K562 (cell line): ENCODE results near the gene ST8SIA2. TPM values are rescaled to one million over a fixed set of nuclear protein-coding genes. Genes with fewer than 3 reads are reported as not detected.

ENCODE experiments used
- ATAC-seq: fragments of 200-7000 bp; cut with Tn5 transposase; 3 replicates; pipeline ENCODE4 v1.9.1; 2020; ENCODE audit warnings: moderate library complexity
- BruUV-seq: library from RNA; stranded (reverse); fragments of 400-500 nt; replicated peaks from 2 replicates; lab custom pipeline; 2021; lab: Mats Ljungman, UMichigan
- CTCF ChIA-PET: fragments of 300-600 bp; formaldehyde crosslinking; extraction: SDS; loops from one replicate; lab custom pipeline; 2021; ENCODE audit warnings: low intra/inter-chr PET ratio; lab: Yijun Ruan, JAX
- POLR2A ChIA-PET: fragments of 300-600, 350-650 bp; sonication (Branson Sonifier 250); formaldehyde crosslinking; extraction: SDS; loops from one replicate; lab custom pipeline; 2021; ENCODE audit warnings: antibody characterized with exemption, inconsistent platforms; lab: Yijun Ruan, JAX
- DNase-seq, 4 experiments: peaks; one replicate each; pipeline versions ENCODE4 v3.0.0 to v3.0.0-alpha.2; 2011 to 2018; ENCODE audit warnings: low spot score in 3 of 4, mixed read lengths in 3 of 4; ENCODE audit errors: extremely low read depth in 1 of 4
- FAIRE-seq: peaks from 2 replicates; lab custom pipeline; 2011; peaks lifted over from hg19 to GRCh38; lab: Jason Lieb, UNC
- H2AFZ ChIP-seq: 2 replicates; pipeline ENCODE4 v1.6.0; 2011; ENCODE audit warnings: low read depth, low read length, control low read depth, inconsistent platforms
- H3K27ac ChIP-seq: fragments of 200-600 bp; 3 replicates; pipeline ENCODE4 v1.8.0; 2011; ENCODE audit warnings: low read depth, mild to moderate bottlenecking, control low read depth, inconsistent platforms, low read length, moderate library complexity, mixed read lengths; ENCODE audit errors: extremely low read depth
- H3K27me3 ChIP-seq, 2 experiments: fragments of 300-600 bp in 1 of 2; 2 replicates in 1 of 2; 3 replicates in 1 of 2; pipeline versions ENCODE4 v1.6.0 to v1.8.0; 2011; ENCODE audit warnings: inconsistent platforms in 2 of 2, low read length in 2 of 2, mild to moderate bottlenecking in 1 of 2, mixed read lengths in 1 of 2, moderate library complexity in 1 of 2; ENCODE audit not compliant: control insufficient read depth in 2 of 2, insufficient read depth in 2 of 2
- H3K36me3 ChIP-seq: fragments of 300-600 bp; 3 replicates; pipeline ENCODE4 v1.8.0; 2011; ENCODE audit warnings: mild to moderate bottlenecking, low read length, inconsistent platforms; ENCODE audit not compliant: control insufficient read depth, insufficient read depth
- H3K4me1 ChIP-seq, 2 experiments: fragments of 200-600 bp in 1 of 2; replicated peaks in 1 of 2; 2 replicates in 1 of 2; 3 replicates in 1 of 2; pipeline versions ENCODE4 v1.5.1 to v1.8.0; 2011; ENCODE audit warnings: inconsistent platforms in 2 of 2, low read length in 2 of 2, mild to moderate bottlenecking in 1 of 2, mixed read lengths in 1 of 2, moderate library complexity in 1 of 2; ENCODE audit not compliant: control insufficient read depth in 2 of 2, insufficient read depth in 2 of 2
- H3K4me2 ChIP-seq: 2 replicates; pipeline ENCODE4 v1.6.1; 2011; ENCODE audit warnings: low read length, control low read depth, inconsistent platforms, mixed read lengths; ENCODE audit not compliant: insufficient read depth
- H3K4me3 ChIP-seq: fragments of 200-600 bp; sonication (generic), shearing (Covaris generic); 2 replicates; pipeline ENCODE4 v1.5.1; 2016; ENCODE audit warnings: control low read depth, inconsistent platforms
- H3K79me2 ChIP-seq: fragments of 200-600 bp; 3 replicates; pipeline ENCODE4 v1.8.0; 2011; ENCODE audit warnings: low read length, inconsistent platforms; ENCODE audit not compliant: control insufficient read depth, insufficient read depth
- H3K9ac ChIP-seq, 2 experiments: 2 replicates each; pipeline versions ENCODE4 v1.6.0 to v1.6.1; 2011; ENCODE audit warnings: low read depth in 2 of 2, low read length in 2 of 2, control low read depth in 1 of 2, inconsistent platforms in 1 of 2, mild to moderate bottlenecking in 1 of 2, mixed read lengths in 1 of 2; ENCODE audit not compliant: insufficient read depth in 1 of 2
- H3K9me1 ChIP-seq: one replicate; pipeline ENCODE4 v1.6.0; 2011; ENCODE audit warnings: inconsistent platforms, mild to moderate bottlenecking, low read length, moderate library complexity; ENCODE audit not compliant: control insufficient read depth, insufficient read depth
- H3K9me3 ChIP-seq: replicated peaks from 2 replicates; pipeline ENCODE4 v1.5.1; 2011; ENCODE audit warnings: low read depth, low read length, inconsistent platforms; ENCODE audit not compliant: control insufficient read depth, insufficient read depth
- H4K20me1 ChIP-seq: replicated peaks from 2 replicates; pipeline ENCODE4 v1.6.1; 2011; ENCODE audit warnings: low read length, inconsistent platforms, mixed read lengths; ENCODE audit not compliant: control insufficient read depth, insufficient read depth
- CREM ChIP-seq: IDR thresholded peaks from 2 replicates; pipeline ENCODE4 v1.6.1; 2014; ENCODE audit warnings: antibody characterized with exemption, low read depth
- ESRRA ChIP-seq: fragments of 450-650 bp; IDR thresholded peaks from 2 replicates; pipeline ENCODE4 v1.6.1; 2014; ENCODE audit warnings: low read depth, mild to moderate bottlenecking, moderate library complexity, borderline replicate concordance
- EWSR1 ChIP-seq: fragments of 450-650 bp; IDR thresholded peaks from 2 replicates; pipeline ENCODE4 v1.6.1; 2018; ENCODE audit warnings: borderline replicate concordance, mild to moderate bottlenecking, low read depth, moderate library complexity; ENCODE audit not compliant: partially characterized antibody
- MAFF ChIP-seq: IDR thresholded peaks from 2 replicates; pipeline ENCODE4 v1.6.1; 2012; ENCODE audit warnings: low read length, improper control_type of control experiment
- MTA1 ChIP-seq: fragments of 450-650 bp; IDR thresholded peaks from 2 replicates; pipeline ENCODE4 v1.6.1; 2017; ENCODE audit warnings: borderline replicate concordance
- NFIX ChIP-seq: fragments of 250-450 bp; sonication (Bioruptor Pico); IDR thresholded peaks from 2 replicates; pipeline ENCODE4 v1.4.0; 2020; ENCODE audit warnings: low read depth, mild to moderate bottlenecking, moderate library complexity
- PRPF4 ChIP-seq: fragments of 200-400 bp; formaldehyde crosslinking; IDR thresholded peaks from one replicate; pipeline ENCODE4 v1.6.1; 2017; ENCODE audit warnings: low read length, low read depth, mild to moderate bottlenecking; ENCODE audit not compliant: insufficient read depth, poor library complexity, severe bottlenecking
- RBM39 ChIP-seq: fragments of 200-400 bp; formaldehyde crosslinking; optimal IDR thresholded peaks from 2 replicates; pipeline ENCODE3; 2018; ENCODE audit warnings: low read depth, low read length
- ZKSCAN3 ChIP-seq: fragments of 250-450 bp; sonication (Bioruptor Pico); IDR thresholded peaks from 2 replicates; pipeline ENCODE4 v1.4.0; 2020
- ZNF232 ChIP-seq: sonication (generic); formaldehyde crosslinking; IDR thresholded peaks from 2 replicates; pipeline ENCODE4 v1.8.0; 2022; ENCODE audit warnings: mild to moderate bottlenecking, missing genetic modification reagents
- ZNF778 ChIP-seq: fragments of 450-650 bp; formaldehyde crosslinking; IDR thresholded peaks from 2 replicates; pipeline ENCODE4 v1.4.0; 2020; ENCODE audit warnings: mild to moderate bottlenecking, moderate library complexity
- ZNF830 ChIP-seq: fragments of 250-450 bp; sonication (Bioruptor Pico); IDR thresholded peaks from 2 replicates; pipeline ENCODE4 v1.5.0; 2021; ENCODE audit warnings: mild to moderate bottlenecking
- WGBS: fragments of 100-300 bp; shearing (Covaris generic); methylation state at CpG from one replicate; pipeline ENCODE4 v1.1.6; 2016; ENCODE audit warnings: low coverage, mixed read lengths; ENCODE audit not compliant: insufficient coverage; ENCODE audit errors: missing lambda C conversion rate; 5-methylcytosine and 5-hydroxymethylcytosine counted together
- in situ Hi-C: fragments of 300-500 bp; cut with MboI; formaldehyde crosslinking; loops from 4 replicates; pipeline ENCODE4 v1.15.0; 2018; ENCODE audit warnings: inconsistent platforms, mixed read lengths
- intact Hi-C: fragments of 100-400 bp; cut with micrococcal nuclease; formaldehyde crosslinking; loops from 2 replicates; pipeline ENCODE4 v1.14.2; 2022
- polyA plus RNA-seq, 8 experiments: library from polyadenylated mRNA; depleted of rRNA in 4 of 8; stranded (reverse) in 5 of 8; unstranded in 3 of 8; fragments of >200 nt; fragmentation: Nextera tagmentation in 2 of 8; fragmentation: Illumina TruSeq in 1 of 8; extraction: Ambion mirVana in 2 of 8; extraction: Trizol in 1 of 8; gene quantifications; 2 replicates each; pipeline versions ENCODE4 v1.2.1 to v1.2.3, GENCODE V29; 2011 to 2014; ENCODE audit warnings: inconsistent platforms in 1 of 8, missing spikeins in 1 of 8
- total RNA-seq, 7 experiments: library from RNA; depleted of rRNA in 6 of 7; stranded (reverse); fragments of >200 nt in 6 of 7; fragmentation: Illumina TruSeq in 2 of 7; extraction: Trizol in 2 of 7; gene quantifications; 2 replicates each; pipeline versions ENCODE4 v1.2.1 to v1.2.3, GENCODE V29; 2011 to 2021; ENCODE audit warnings: low replicate concordance in 1 of 7
- TF ChIP-seq, protein P1 (sequence below): fragments of 250-450 bp; sonication (Bioruptor Pico); IDR thresholded peaks from 2 replicates; pipeline ENCODE4 v1.5.1; 2021; ENCODE audit warnings: mild to moderate bottlenecking
- TF ChIP-seq, protein P2 (sequence below): fragments of 200-800 bp; sonication (Bioruptor generic); IDR thresholded peaks from 2 replicates; pipeline ENCODE4 v1.6.1; 2016; ENCODE audit warnings: missing genetic modification characterization, missing compliant biosample characterization
- TF ChIP-seq, protein P3 (sequence below): fragments of 250-450 bp; sonication (Bioruptor Pico); IDR thresholded peaks from 2 replicates; pipeline ENCODE4 v1.4.0; 2020

The ST8SIA2 gene
- total and polyA plus RNA-seq, 9 of the 15 experiments (the other 6 are each of a cell fraction or from before 2014, with no cell fraction given), result not detected

DNA sequence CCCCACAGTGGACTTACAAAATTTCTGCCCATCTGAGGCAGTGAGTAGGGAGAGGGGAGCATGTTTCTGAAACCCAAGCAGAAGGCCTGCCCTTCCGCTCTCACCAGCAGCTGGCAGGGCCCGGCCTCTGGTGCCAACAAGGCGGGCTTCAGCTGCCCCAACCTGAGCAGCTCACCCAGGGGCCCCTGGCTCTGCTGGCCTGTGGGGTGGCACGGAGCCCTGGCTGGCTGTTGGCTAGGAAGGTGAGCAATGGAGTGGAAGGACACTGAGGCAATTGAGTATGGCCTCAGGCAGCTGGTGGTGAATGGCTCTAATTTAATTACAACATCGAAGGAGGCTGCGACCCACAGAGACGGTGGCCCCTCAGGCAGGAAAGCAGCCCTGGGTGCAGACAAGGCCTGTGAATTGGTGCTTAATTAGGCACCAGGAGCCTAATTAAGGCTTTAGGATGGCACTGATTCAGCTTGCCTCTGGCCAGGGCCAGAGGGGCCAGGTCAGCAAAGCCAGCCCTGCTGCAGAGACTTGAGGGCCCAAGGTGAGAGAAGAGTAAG, 60.9 kb downstream of the ST8SIA2 start:
- no TSS peak for BruUV-seq
- H3K9ac ChIP-seq, result no peak overlapping the region
- no peaks in the 10 kb centered on the region for H3K36me3 ChIP-seq
- in situ Hi-C loops, result no loop called here
- TF ChIP-seq NFIX (CRISPR knock-in tag) (no peak), ZKSCAN3 (CRISPR knock-in tag) (no peak), ESRRA (no peak), CREM (no peak), MTA1 (no peak), RBM39 (no peak), ZNF232 (CRISPR knock-in tag) (no peak), PRPF4 (no peak), ZNF778 (CRISPR knock-in tag) (no peak), ZNF830 (CRISPR knock-in tag) (no peak), EWSR1 (no peak), MAFF (no peak)
- TF ChIP-seq, protein P1, sequence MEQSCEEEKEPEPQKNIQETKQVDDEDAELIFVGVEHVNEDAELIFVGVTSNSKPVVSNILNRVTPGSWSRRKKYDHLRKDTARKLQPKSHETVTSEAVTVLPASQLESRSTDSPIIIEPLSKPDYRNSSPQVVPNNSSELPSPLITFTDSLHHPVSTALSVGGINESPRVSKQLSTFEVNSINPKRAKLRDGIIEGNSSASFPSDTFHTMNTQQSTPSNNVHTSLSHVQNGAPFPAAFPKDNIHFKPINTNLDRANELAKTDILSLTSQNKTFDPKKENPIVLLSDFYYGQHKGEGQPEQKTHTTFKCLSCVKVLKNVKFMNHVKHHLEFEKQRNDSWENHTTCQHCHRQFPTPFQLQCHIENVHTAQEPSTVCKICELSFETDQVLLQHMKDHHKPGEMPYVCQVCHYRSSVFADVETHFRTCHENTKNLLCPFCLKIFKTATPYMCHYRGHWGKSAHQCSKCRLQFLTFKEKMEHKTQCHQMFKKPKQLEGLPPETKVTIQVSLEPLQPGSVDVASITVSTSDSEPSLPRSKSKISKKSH (CRISPR knock-in tag), result no peak
- TF ChIP-seq, protein P2, sequence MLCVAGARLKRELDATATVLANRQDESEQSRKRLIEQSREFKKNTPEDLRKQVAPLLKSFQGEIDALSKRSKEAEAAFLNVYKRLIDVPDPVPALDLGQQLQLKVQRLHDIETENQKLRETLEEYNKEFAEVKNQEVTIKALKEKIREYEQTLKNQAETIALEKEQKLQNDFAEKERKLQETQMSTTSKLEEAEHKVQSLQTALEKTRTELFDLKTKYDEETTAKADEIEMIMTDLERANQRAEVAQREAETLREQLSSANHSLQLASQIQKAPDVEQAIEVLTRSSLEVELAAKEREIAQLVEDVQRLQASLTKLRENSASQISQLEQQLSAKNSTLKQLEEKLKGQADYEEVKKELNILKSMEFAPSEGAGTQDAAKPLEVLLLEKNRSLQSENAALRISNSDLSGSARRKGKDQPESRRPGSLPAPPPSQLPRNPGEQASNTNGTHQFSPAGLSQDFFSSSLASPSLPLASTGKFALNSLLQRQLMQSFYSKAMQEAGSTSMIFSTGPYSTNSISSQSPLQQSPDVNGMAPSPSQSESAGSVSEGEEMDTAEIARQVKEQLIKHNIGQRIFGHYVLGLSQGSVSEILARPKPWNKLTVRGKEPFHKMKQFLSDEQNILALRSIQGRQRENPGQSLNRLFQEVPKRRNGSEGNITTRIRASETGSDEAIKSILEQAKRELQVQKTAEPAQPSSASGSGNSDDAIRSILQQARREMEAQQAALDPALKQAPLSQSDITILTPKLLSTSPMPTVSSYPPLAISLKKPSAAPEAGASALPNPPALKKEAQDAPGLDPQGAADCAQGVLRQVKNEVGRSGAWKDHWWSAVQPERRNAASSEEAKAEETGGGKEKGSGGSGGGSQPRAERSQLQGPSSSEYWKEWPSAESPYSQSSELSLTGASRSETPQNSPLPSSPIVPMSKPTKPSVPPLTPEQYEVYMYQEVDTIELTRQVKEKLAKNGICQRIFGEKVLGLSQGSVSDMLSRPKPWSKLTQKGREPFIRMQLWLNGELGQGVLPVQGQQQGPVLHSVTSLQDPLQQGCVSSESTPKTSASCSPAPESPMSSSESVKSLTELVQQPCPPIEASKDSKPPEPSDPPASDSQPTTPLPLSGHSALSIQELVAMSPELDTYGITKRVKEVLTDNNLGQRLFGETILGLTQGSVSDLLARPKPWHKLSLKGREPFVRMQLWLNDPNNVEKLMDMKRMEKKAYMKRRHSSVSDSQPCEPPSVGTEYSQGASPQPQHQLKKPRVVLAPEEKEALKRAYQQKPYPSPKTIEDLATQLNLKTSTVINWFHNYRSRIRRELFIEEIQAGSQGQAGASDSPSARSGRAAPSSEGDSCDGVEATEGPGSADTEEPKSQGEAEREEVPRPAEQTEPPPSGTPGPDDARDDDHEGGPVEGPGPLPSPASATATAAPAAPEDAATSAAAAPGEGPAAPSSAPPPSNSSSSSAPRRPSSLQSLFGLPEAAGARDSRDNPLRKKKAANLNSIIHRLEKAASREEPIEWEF (CRISPR knock-in tag), result no peak
- TF ChIP-seq, protein P3, sequence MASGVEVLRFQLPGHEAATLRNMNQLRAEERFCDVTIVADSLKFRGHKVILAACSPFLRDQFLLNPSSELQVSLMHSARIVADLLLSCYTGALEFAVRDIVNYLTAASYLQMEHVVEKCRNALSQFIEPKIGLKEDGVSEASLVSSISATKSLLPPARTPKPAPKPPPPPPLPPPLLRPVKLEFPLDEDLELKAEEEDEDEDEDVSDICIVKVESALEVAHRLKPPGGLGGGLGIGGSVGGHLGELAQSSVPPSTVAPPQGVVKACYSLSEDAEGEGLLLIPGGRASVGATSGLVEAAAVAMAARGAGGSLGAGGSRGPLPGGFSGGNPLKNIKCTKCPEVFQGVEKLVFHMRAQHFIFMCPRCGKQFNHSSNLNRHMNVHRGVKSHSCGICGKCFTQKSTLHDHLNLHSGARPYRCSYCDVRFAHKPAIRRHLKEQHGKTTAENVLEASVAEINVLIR (CRISPR knock-in tag), result no peak
- TF ChIP-seq, all 486 proteins: peak for 0
- Histone ChIP-seq H3K9me1 (no peaks in the 10 kb centered on the region), H2AFZ (no peak overlapping the region), H3K9me3 (no peaks in the 10 kb centered on the region), H4K20me1 (peaks cover 5% of the 10 kb centered on the region; the same call in 1 of the 2 replicates), H3K79me2 (no peaks in the 10 kb centered on the region), H3K4me1 (no peaks in the 10 kb centered on the region), H3K27me3 (peaks cover 22 to 60% of the 10 kb centered on the region in 2 experiments; a peak in 4 of 5 replicates), H3K4me3 (no peak overlapping the region), H3K4me2 (no peak overlapping the region), H3K27ac (no peak overlapping the region)
- FAIRE-seq, result no peak
- 2% methylated on average over 7 of the region's 7 CpGs for WGBS
- no peak for ATAC-seq
- DNase-seq, result no peak
- ChIA-PET POLR2A (no interaction called here), CTCF (no interaction called here)
- intact Hi-C loops, result no loop called here
